ENCODE measurements around the gene SRGAP2C.
"Not testable (repeated sequence)": the region's sequence is repeated elsewhere in the genome, so short reads cannot be mapped to it uniquely, and the experiment has no call there.

- TF ChIP-seq EZH2 (IDR thresholded peaks at IDR 0.05; ENCODE audit: borderline replicate concordance, insufficient read depth, low read length, poor library complexity, severe bottlenecking); MXI1 (conservative IDR thresholded peaks at IDR 0.05; ENCODE audit: poor library complexity, severe bottlenecking); POLR2AphosphoS5 (IDR thresholded peaks at IDR 0.05); EP300 (conservative IDR thresholded peaks at IDR 0.05; ENCODE audit: poor library complexity, severe bottlenecking); SMC3 (conservative IDR thresholded peaks at IDR 0.05; ENCODE audit: poor library complexity); RAD21 (conservative IDR thresholded peaks at IDR 0.05): not testable (repeated sequence)
- TF ChIP-seq, protein P1, sequence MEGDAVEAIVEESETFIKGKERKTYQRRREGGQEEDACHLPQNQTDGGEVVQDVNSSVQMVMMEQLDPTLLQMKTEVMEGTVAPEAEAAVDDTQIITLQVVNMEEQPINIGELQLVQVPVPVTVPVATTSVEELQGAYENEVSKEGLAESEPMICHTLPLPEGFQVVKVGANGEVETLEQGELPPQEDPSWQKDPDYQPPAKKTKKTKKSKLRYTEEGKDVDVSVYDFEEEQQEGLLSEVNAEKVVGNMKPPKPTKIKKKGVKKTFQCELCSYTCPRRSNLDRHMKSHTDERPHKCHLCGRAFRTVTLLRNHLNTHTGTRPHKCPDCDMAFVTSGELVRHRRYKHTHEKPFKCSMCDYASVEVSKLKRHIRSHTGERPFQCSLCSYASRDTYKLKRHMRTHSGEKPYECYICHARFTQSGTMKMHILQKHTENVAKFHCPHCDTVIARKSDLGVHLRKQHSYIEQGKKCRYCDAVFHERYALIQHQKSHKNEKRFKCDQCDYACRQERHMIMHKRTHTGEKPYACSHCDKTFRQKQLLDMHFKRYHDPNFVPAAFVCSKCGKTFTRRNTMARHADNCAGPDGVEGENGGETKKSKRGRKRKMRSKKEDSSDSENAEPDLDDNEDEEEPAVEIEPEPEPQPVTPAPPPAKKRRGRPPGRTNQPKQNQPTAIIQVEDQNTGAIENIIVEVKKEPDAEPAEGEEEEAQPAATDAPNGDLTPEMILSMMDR (IDR thresholded peaks at IDR 0.05; ENCODE audit: poor library complexity, severe bottlenecking), result not testable (repeated sequence)
Measured at GRCh38 chr1:121154811-121155210, 30.0 kb upstream of the SRGAP2C start.

All from neural cell (in vitro differentiated cells).